ENCODE results near the gene CCDC170. TPM values are rescaled to one million over a fixed set of nuclear protein-coding genes. Genes with fewer than 3 reads are reported as not detected.
"Not testable (repeated sequence)": the region's sequence is repeated elsewhere in the genome, so short reads cannot be mapped to it uniquely, and the experiment has no call there.

CCDC170 gene
- total RNA-seq, 1 donor from 2014 or later: not detected

GRCh38 chr6:151506761-151507160, 12.9 kb downstream of the CCDC170 start:
- DNase-seq (ENCODE audit: low read depth): no peak
- Histone ChIP-seq H3K4me3 (ENCODE audit: low read depth, low read length) (no peak overlapping the region), H3K36me3 (ENCODE audit: control insufficient read depth, insufficient read depth, low read length) (no peaks in the 10 kb centered on the region), H3K27me3 (ENCODE audit: control insufficient read depth, insufficient read depth, low read length) (no peaks in the 10 kb centered on the region)
- TF ChIP-seq CTCF (IDR thresholded peaks at IDR 0.05; ENCODE audit: insufficient read depth, low read length, poor library complexity, severe bottlenecking): no peak

GRCh38 chr6:151509048-151509447, 15.2 kb downstream of the CCDC170 start:
- TF ChIP-seq CTCF (IDR thresholded peaks at IDR 0.05; ENCODE audit: insufficient read depth, low read length, poor library complexity, severe bottlenecking): no peak
- Histone ChIP-seq H3K36me3 (ENCODE audit: control insufficient read depth, insufficient read depth, low read length) (no peaks in the 10 kb centered on the region), H3K4me3 (ENCODE audit: low read depth, low read length) (no peak overlapping the region), H3K27me3 (ENCODE audit: control insufficient read depth, insufficient read depth, low read length) (no peaks in the 10 kb centered on the region)
- no peak for DNase-seq (ENCODE audit: low read depth)

- no peak overlapping the region for H3K4me3 ChIP-seq (ENCODE audit: low read depth, low read length)
Observed at GRCh38 chr6:151512481-151512880, 18.7 kb downstream of the CCDC170 start.

GRCh38 chr6:151514000-151514730, 20.3 kb downstream of the CCDC170 start:
- no peak overlapping the region for H3K4me3 ChIP-seq (ENCODE audit: low read depth, low read length)
- no peak for TF ChIP-seq CTCF (IDR thresholded peaks at IDR 0.05; ENCODE audit: insufficient read depth, low read length, poor library complexity, severe bottlenecking)
- DNase-seq (ENCODE audit: low read depth): no peak

More at GRCh38 chr6:151512481-151512880, 18.7 kb downstream of the CCDC170 start:
- no peaks in the 10 kb centered on the region for H3K36me3 ChIP-seq (ENCODE audit: control insufficient read depth, insufficient read depth, low read length)
- no peak for TF ChIP-seq CTCF (IDR thresholded peaks at IDR 0.05; ENCODE audit: insufficient read depth, low read length, poor library complexity, severe bottlenecking)
- no peaks in the 10 kb centered on the region for H3K27me3 ChIP-seq (ENCODE audit: control insufficient read depth, insufficient read depth, low read length)
- DNase-seq (ENCODE audit: low read depth): no peak

GRCh38 chr6:151518992-151519391, 25.2 kb downstream of the CCDC170 start:
- not testable (repeated sequence) for H3K36me3 ChIP-seq (ENCODE audit: control insufficient read depth, insufficient read depth, low read length); H3K27me3 ChIP-seq (ENCODE audit: control insufficient read depth, insufficient read depth, low read length); H3K4me3 ChIP-seq (ENCODE audit: low read depth, low read length); DNase-seq (ENCODE audit: low read depth)

More at GRCh38 chr6:151514000-151514730, 20.3 kb downstream of the CCDC170 start:
- Histone ChIP-seq H3K36me3 (ENCODE audit: control insufficient read depth, insufficient read depth, low read length) (no peaks in the 10 kb centered on the region), H3K27me3 (ENCODE audit: control insufficient read depth, insufficient read depth, low read length) (no peaks in the 10 kb centered on the region)

- Histone ChIP-seq H3K4me3 (ENCODE audit: low read depth, low read length) (no peak overlapping the region), H3K27me3 (ENCODE audit: control insufficient read depth, insufficient read depth, low read length) (no peaks in the 10 kb centered on the region), H3K36me3 (ENCODE audit: control insufficient read depth, insufficient read depth, low read length) (no peaks in the 10 kb centered on the region)
- DNase-seq (ENCODE audit: low read depth): no peak
- TF ChIP-seq CTCF (IDR thresholded peaks at IDR 0.05; ENCODE audit: insufficient read depth, low read length, poor library complexity, severe bottlenecking): no peak
Observed at GRCh38 chr6:151523034-151523433, 29.2 kb downstream of the CCDC170 start.
